GM18507 (cell line): ENCODE data around the gene ODF4.
"Not testable (repeated sequence)": the region's sequence is repeated elsewhere in the genome, so short reads cannot be mapped to it uniquely, and the experiment has no call there.

Experiments used
- DNase-seq: peaks from one replicate; pipeline ENCODE4 v3.0.0; 2011; ENCODE audit warnings: low read depth; ENCODE audit not compliant: insufficient read length; ENCODE audit errors: extremely low spot score
- FAIRE-seq: peaks from 2 replicates; lab custom pipeline; 2011; peaks lifted over from hg19 to GRCh38; lab: Jason Lieb, UNC

The ODF4 gene

DNA sequence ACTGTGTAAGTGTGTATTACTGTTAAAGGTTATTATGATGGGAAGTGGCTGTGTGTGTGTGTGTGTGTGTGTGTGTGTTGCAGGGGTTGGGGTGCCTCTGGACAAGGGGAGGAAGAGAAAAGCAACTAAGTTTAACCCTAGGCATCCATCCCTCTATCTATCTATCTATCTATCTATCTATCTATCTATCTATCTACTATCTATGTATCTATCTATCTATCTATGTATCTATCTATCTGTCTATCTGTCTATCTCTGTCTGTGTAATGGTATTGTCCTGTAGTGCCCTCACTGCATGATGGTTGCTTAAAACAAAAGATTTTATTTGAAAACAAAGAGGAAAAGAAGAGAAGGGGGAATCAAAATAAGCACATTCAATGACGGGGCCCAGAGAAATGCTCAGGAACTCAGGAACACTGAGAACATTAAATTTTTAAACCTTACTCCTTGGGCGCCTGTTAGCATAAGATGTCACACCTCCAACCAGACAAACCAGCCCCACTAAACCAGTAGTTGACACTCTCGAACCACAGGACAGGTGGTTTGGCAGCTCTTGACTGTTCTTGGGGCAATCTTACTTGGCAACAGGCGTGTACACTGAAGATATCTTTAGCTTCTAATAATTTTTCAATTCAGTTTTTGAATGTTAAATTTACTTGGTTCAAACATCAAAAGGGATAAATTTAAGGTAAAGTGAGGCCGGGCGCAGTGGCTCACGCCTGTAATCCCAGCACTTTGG, 48.4 kb downstream of the ODF4 start:
- FAIRE-seq (no peak), DNase-seq (no peak)

DNA sequence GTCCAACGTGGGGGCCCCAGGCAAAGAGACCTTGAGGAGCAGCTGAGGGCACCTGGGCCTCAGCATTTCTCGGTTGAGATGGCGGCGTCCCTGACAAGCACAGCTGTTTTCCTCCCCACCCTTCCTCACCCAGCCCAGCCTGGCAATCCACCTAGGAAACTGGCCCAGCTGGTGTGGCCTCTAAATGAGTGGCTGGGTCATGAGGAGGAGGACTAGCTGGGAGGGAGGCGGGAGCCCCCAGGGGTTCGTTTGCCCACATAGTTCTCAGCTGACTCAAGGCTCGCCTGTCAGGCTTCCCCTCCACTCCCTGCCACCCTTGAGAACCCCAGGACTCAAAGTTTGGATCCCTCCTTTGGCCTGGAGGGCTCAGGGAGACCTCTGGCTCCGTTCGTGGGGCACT, 52.1 kb downstream of the ODF4 start:
- no peak for DNase-seq
- FAIRE-seq: no peak

DNA sequence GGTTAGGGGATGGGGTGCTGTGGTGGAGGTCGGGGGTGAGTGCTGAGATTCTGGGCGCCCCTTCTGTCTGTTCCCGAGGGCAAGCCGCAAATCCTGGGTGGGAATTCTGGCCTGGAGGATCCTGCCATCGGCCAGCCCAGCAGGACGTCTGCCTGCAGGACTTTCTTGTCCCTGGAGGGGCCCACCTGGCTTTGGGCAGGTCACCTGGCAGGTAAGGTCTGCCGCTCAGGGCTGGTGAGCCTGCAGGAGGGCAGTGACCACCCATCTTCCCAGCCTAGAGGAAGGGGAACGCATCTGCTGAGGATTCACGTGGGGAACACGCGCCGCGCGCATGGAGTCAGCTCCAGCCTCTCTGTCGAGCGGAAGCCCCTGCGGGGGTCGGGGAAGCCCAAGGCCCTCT, 52.6 kb downstream of the ODF4 start:
- DNase-seq (no peak), FAIRE-seq (no peak)

DNA sequence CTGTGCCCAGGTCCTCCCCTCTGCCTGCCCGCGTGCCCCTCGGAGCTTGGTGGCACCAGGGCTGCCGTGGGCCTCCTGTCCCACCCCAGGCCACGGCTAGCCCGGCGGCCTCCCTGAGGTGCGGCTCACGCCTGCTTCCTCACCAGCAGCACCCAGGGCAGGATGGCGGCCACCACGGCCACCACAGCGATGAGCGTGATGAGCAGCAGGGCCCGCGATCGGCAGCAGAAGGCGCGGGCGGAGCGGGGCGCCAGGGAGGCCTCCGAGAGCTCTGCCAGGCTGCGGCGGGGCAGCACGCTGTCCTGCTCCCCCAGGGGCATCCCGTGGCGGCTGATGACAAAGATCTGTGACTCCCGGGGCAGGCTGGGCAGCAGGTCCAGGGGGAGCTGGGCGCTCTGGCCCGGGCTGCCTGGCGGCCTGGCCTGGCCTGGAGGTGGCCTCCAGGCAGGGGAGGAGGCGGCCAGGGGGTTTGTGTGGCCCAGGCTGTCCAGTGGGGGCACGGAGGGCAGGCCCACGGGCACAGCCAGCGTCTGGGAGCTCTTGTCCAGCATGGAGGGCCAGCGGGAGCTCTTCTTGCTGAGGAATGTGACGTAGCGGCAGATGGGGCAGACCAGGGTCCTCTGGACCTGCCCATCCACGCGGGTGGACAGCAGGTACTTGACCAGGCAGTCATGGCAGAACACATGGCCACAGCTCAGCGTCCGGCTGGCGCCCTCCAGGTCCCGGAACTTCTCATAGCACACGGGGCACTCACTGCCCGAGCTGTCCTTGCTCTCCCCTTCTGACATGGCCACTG, 53.2 kb downstream of the ODF4 start:
- FAIRE-seq (no peak), DNase-seq (no peak)

DNA sequence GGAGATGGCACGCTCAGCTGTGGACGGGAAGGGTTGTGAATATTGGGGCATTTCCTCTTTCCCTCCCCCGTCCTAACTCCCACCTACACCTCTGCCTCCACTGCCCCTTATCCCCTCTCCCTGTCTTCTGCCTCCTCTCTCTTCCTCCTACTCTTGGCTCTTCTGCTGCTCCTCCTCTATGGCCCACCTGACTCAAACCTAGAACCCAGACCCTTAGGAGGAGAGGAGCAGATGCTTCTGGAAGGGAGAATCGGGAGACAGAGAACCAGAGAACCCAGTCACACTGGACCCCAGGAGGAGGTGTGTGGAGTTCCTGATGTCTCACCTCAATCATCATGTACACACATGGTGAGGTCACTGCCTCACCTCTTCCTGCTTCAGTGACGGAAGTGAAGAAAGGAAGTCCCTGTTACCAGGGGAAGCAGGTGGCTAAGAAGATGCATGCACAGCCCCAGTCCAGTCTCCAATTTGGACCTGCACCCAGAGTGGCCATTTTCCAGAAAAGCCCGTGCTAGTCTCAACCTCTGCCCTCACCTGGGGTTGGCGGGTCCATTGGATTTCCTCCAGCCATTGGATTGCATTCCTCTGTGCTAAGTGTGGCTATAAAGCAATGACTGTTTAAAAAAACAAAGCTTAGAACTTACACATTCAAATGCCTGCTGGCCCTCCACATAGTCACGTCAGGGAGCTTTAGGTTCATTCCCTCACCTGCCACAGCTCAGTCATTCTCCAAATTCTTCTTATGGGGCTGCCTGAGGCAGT, 54.0 kb downstream of the ODF4 start:
- DNase-seq (no peak), FAIRE-seq (peak; percentile 66)

DNA sequence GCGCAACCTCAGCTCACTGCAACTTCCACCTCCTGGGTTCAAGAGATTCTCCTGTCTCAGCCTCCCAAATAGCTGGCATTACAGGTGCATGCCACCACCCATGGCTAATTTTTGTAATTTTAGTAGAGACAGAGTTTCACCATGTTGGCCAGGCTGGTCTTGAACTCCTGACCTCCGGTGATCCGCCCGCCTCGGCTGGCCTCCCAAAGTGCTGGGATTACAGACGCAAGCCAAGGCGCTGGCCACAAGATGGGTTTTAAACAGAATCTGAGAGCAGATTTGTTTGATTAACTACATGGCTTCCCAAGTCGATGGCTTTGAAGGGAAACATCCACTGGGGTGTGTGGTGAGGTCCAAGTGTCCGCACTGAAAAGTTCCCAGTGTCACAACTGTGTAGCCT, 54.9 kb downstream of the ODF4 start:
- DNase-seq, FAIRE-seq: not testable (repeated sequence)
